Ovary (tissue), 3 donors: ENCODE measurements around the gene WDR1.
"Not testable (repeated sequence)": the region's sequence is repeated elsewhere in the genome, so short reads cannot be mapped to it uniquely, and the experiment has no call there.

Experiments
- CTCF ChIP-seq, 3 donors: fragments of 450-650 bp in 2 of 3; fragments of 200-600 bp in 1 of 3; IDR thresholded peaks; one replicate each; pipeline versions ENCODE4 v1.5.1 to v1.8.0; 2016 to 2022; ENCODE audit warnings: antibody characterized with exemption in 3 of 3, mild to moderate bottlenecking in 1 of 3
- EP300 ChIP-seq: sonication (generic); formaldehyde crosslinking; IDR thresholded peaks from one replicate; pipeline ENCODE4 v1.6.1; 2017; ENCODE audit warnings: antibody characterized with exemption
- donor health status: DM: no; HTN: no; CAD: no.

DNA sequence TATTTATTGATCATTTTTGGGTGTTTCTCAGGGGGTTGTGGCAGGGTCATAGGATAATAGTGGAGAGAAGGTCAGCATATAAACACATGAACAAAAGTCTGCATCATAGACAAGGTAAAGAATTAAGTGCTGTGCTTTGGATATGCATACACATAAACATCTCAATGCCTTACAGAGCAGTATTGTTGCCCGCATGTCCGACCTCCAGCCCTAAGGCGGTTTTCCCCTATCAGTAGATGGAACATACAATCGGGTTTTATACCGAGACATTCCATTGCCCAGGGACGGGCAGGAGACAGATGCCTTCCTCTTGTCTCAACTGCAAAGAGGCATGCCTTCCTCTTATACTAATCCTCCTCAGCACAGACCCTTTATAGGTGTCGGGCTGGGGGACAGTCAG lies 10.9 kb upstream of the WDR1 start:
- not testable (repeated sequence) for TF ChIP-seq CTCF (IDR thresholded peaks at IDR 0.05); EP300
